ENCODE results near the gene CHPT1.
"Not testable (repeated sequence)": the region's sequence is repeated elsewhere in the genome, so short reads cannot be mapped to it uniquely, and the experiment has no call there.

CHPT1 gene

GRCh38 chr12:101697197-101697929 lies at the start of gene CHPT1:
Gene CHPT1, plus strand, starts transcription at chr12:101697640. Its CDS starts 222 bp downstream, at chr12:101697862.
- no peak for DNase-seq (ENCODE audit: low read depth)

- DNase-seq (ENCODE audit: low read depth): no peak
Measured at GRCh38 chr12:101647711-101648110, 49.7 kb upstream of the CHPT1 start.

- DNase-seq (ENCODE audit: low read depth): no peak
Measured at GRCh38 chr12:101648195-101648594, 49.2 kb upstream of the CHPT1 start.

GRCh38 chr12:101650346-101651117 lies 46.9 kb upstream of the CHPT1 start:
- DNase-seq (ENCODE audit: low read depth): no peak

- no peak for DNase-seq (ENCODE audit: low read depth)
Measured at GRCh38 chr12:101653030-101653429, 44.4 kb upstream of the CHPT1 start.

GRCh38 chr12:101653503-101653902 lies 43.9 kb upstream of the CHPT1 start:
- no peak for DNase-seq (ENCODE audit: low read depth)

GRCh38 chr12:101654442-101654841 lies 43.0 kb upstream of the CHPT1 start:
- DNase-seq (ENCODE audit: low read depth): no peak

GRCh38 chr12:101655393-101655792 lies 42.0 kb upstream of the CHPT1 start:
- DNase-seq (ENCODE audit: low read depth): no peak

- DNase-seq (ENCODE audit: low read depth): not testable (repeated sequence)
Measured at GRCh38 chr12:101660662-101661061, 36.8 kb upstream of the CHPT1 start.

GRCh38 chr12:101663298-101663697 lies 34.1 kb upstream of the CHPT1 start:
- no peak for DNase-seq (ENCODE audit: low read depth)

GRCh38 chr12:101664992-101665391 lies 32.4 kb upstream of the CHPT1 start:
- DNase-seq (ENCODE audit: low read depth): no peak

GRCh38 chr12:101666052-101666728 lies 31.2 kb upstream of the CHPT1 start:
- no peak for DNase-seq (ENCODE audit: low read depth)

- DNase-seq (ENCODE audit: low read depth): no peak
Measured at GRCh38 chr12:101667591-101667990, 29.8 kb upstream of the CHPT1 start.

- peak; percentile 16 for DNase-seq (ENCODE audit: low read depth)
Measured at GRCh38 chr12:101670007-101670671, 27.3 kb upstream of the CHPT1 start.

GRCh38 chr12:101671157-101671791 lies 26.2 kb upstream of the CHPT1 start:
- no peak for DNase-seq (ENCODE audit: low read depth)

GRCh38 chr12:101671833-101672232 lies 25.6 kb upstream of the CHPT1 start:
- no peak for DNase-seq (ENCODE audit: low read depth)

GRCh38 chr12:101675555-101675954 lies 21.9 kb upstream of the CHPT1 start:
- no peak for DNase-seq (ENCODE audit: low read depth)

GRCh38 chr12:101676497-101676896 lies 20.9 kb upstream of the CHPT1 start:
- not testable (repeated sequence) for DNase-seq (ENCODE audit: low read depth)

- DNase-seq (ENCODE audit: low read depth): no peak
Measured at GRCh38 chr12:101678081-101678480, 19.4 kb upstream of the CHPT1 start.

GRCh38 chr12:101680240-101680639 lies 17.2 kb upstream of the CHPT1 start:
- DNase-seq (ENCODE audit: low read depth): no peak

- DNase-seq (ENCODE audit: low read depth): no peak
Measured at GRCh38 chr12:101680647-101681046, 16.8 kb upstream of the CHPT1 start.

- DNase-seq (ENCODE audit: low read depth): not testable (repeated sequence)
Measured at GRCh38 chr12:101681627-101682026, 15.8 kb upstream of the CHPT1 start.
